Endothelial cell of umbilical vein (primary cell): Measurements from ENCODE around the gene CCNYL1.

ENCODE experiments used
- EZH2 ChIP-seq: IDR thresholded peaks from 2 replicates; pipeline ENCODE4 v1.6.1; 2012; ENCODE audit warnings: borderline replicate concordance, low read depth, mild to moderate bottlenecking, moderate library complexity, low read length, inconsistent platforms; ENCODE audit not compliant: severe bottlenecking
- TF ChIP-seq, protein P1 (sequence below), 2 donors: IDR thresholded peaks; 1 replicate in 1 of 2; 2 replicates in 1 of 2; pipeline ENCODE4 v1.5.1; 2011; ENCODE audit warnings: low read length in 2 of 2, mild to moderate bottlenecking in 2 of 2, moderate library complexity in 2 of 2, control low read depth in 1 of 2, inconsistent platforms in 1 of 2, low read depth in 1 of 2; ENCODE audit not compliant: insufficient read depth in 1 of 2; ENCODE audit errors: extremely low read depth in 1 of 2

DNA sequence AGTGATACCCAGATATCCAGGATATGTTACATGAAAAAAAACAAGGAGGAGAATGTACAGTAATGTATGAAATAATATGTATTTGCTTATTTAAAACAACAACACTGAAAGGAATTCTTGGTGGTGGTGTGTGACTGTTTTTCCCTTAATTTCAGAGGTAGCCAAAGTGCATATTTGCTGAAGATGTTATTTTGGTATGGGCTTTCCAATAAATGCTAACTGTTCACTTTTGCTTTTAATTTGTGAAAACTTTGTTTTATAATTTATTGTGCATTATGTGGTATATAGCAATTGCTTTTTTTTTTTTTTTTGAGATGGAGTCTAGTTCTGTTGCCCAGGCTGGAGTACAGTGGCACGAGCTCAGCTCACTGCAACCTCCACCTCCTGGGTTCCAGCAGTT is 7.6 kb downstream of the CCNYL1 start:
- TF ChIP-seq EZH2 = no peak
- TF ChIP-seq, protein P1, sequence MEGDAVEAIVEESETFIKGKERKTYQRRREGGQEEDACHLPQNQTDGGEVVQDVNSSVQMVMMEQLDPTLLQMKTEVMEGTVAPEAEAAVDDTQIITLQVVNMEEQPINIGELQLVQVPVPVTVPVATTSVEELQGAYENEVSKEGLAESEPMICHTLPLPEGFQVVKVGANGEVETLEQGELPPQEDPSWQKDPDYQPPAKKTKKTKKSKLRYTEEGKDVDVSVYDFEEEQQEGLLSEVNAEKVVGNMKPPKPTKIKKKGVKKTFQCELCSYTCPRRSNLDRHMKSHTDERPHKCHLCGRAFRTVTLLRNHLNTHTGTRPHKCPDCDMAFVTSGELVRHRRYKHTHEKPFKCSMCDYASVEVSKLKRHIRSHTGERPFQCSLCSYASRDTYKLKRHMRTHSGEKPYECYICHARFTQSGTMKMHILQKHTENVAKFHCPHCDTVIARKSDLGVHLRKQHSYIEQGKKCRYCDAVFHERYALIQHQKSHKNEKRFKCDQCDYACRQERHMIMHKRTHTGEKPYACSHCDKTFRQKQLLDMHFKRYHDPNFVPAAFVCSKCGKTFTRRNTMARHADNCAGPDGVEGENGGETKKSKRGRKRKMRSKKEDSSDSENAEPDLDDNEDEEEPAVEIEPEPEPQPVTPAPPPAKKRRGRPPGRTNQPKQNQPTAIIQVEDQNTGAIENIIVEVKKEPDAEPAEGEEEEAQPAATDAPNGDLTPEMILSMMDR (IDR thresholded peaks at IDR 0.05; ENCODE audit: extremely low read depth in 1 of 2, insufficient read depth in 1 of 2, low read depth in 1 of 2, low read length in 2 of 2) = no peak
